Liver (tissue), 3 donors: ENCODE measurements around the gene GLRX.

Source experiments
- CTCF ChIP-seq: fragments of 150-350 bp; IDR thresholded peaks from 2 replicates; pipeline ENCODE4 v1.5.1; 2017; ENCODE audit warnings: improper control_type of control experiment, low read depth, low read length; ENCODE audit not compliant: missing input control
- JUND ChIP-seq, 2 donors: IDR thresholded peaks; 2 replicates each; pipeline ENCODE4 v1.6.1; 2016; ENCODE audit warnings: antibody characterized with exemption in 2 of 2
- REST ChIP-seq: IDR thresholded peaks from 2 replicates; pipeline ENCODE4 v1.6.1; 2016; ENCODE audit warnings: antibody characterized with exemption, mild to moderate bottlenecking
- SP1 ChIP-seq: IDR thresholded peaks from 2 replicates; pipeline ENCODE4 v1.6.1; 2018; ENCODE audit warnings: antibody characterized with exemption, mild to moderate bottlenecking
- TAF1 ChIP-seq: conservative IDR thresholded peaks from 2 replicates; pipeline ENCODE4 v1.6.1; 2016; ENCODE audit warnings: antibody characterized with exemption, mild to moderate bottlenecking
- YY1 ChIP-seq: IDR thresholded peaks from 2 replicates; pipeline ENCODE4 v1.6.1; 2016; ENCODE audit warnings: antibody characterized with exemption, mild to moderate bottlenecking
- donor health status: healthy.
- donor health status: healthy.

DNA sequence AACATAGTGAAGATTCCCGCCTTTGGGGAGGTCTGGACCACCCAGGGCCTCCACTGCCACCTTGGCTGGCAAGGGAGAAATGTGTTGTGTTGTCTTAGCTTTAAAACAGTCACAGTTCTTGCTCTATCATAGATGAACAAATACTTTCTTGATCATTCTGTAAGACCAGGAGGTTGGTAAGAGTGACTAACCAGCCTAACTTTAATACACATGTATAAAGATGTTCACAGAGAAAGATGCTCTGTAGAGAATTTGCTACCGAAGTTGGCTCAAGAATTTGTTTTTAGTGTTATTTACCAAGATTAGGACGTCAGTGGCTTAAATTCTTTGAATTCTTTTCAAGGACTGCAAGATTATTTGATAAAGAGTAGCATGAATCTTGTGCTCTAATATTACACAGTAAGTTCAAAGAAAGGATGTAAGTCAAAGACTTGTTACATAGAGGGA is 28.4 kb downstream of the GLRX start:
- TF ChIP-seq CTCF (no peak), YY1 (no peak), REST (no peak), SP1 (no peak), JUND (IDR thresholded peaks at IDR 0.05) (no peak), TAF1 (no peak)
